ENCODE results near the gene CACNA1A.

DNA sequence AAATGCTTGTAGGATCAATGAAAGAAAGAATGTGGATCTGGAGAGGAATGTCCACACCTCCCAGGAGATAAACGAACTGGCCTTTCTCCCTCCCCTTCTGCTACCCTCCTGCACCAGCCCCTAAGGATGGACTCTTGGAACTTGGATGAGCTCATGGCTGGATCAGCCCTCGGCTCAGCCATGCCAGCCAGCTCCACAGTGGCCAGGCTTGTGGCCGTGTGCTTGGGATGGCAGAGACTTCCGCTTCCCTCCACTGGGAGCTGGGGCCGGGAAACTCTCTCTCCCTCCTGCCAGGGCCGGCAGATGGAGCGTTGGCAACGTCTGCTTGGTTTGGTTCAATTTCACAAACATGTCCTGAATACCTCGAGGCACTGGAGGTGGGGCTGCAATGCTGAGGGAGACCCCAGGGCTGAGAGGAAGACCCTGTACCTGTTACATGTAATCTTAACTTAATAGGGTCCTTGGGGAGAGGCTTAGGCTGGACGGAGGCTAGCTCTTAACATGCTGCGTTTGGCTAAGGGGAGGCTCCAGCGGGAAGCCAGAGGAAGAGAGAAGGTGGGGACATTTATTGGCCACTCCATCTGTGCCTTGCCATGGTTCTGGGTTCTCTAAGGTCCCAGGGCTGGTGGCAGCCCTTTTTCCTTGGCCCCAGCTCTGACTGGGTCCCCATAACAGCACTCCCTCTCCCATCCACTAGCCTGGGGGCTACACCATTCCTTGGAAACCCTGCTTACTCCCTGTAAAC is 203.6 kb downstream of the CACNA1A start:
- TF ChIP-seq, protein P1, sequence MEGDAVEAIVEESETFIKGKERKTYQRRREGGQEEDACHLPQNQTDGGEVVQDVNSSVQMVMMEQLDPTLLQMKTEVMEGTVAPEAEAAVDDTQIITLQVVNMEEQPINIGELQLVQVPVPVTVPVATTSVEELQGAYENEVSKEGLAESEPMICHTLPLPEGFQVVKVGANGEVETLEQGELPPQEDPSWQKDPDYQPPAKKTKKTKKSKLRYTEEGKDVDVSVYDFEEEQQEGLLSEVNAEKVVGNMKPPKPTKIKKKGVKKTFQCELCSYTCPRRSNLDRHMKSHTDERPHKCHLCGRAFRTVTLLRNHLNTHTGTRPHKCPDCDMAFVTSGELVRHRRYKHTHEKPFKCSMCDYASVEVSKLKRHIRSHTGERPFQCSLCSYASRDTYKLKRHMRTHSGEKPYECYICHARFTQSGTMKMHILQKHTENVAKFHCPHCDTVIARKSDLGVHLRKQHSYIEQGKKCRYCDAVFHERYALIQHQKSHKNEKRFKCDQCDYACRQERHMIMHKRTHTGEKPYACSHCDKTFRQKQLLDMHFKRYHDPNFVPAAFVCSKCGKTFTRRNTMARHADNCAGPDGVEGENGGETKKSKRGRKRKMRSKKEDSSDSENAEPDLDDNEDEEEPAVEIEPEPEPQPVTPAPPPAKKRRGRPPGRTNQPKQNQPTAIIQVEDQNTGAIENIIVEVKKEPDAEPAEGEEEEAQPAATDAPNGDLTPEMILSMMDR (IDR thresholded peaks at IDR 0.05) = no peak
- no peak for TF ChIP-seq POLR2A (IDR thresholded peaks at IDR 0.05)

Measured in body of pancreas (tissue), 4 donors.